Ovary (tissue), 9 donors: ENCODE data around the gene CD8B2. TPM values are rescaled to one million over a fixed set of nuclear protein-coding genes. Genes with fewer than 3 reads are reported as not detected.

Source experiments
- DNase-seq, 5 donors: peaks; one replicate each; pipeline ENCODE4 v3.0.0-alpha.2; 2019 to 2020
- H3K27ac ChIP-seq, 2 donors: fragments of 200-600 bp; one replicate each; pipeline versions ENCODE4 v1.5.1 to v1.8.0; 2019 to 2022
- H3K27me3 ChIP-seq: fragments of 200-600 bp; one replicate; pipeline ENCODE4 v1.8.0; 2022
- H3K36me3 ChIP-seq: fragments of 200-600 bp; sonication (generic); one replicate; pipeline ENCODE4 v1.5.1; 2019
- H3K4me1 ChIP-seq: one replicate; pipeline ENCODE4 v1.8.1; 2013; ENCODE audit warnings: mild to moderate bottlenecking, moderate library complexity; ENCODE audit not compliant: insufficient read depth
- H3K4me3 ChIP-seq: fragments of 200-600 bp; sonication (generic); one replicate; pipeline ENCODE4 v1.5.1; 2017
- H3K9me3 ChIP-seq, 2 donors: fragments of 200-600 bp in 1 of 2; sonication (generic) in 1 of 2; one replicate each; pipeline versions ENCODE4 v1.5.1 to v1.8.1; 2013 to 2019; ENCODE audit warnings: mild to moderate bottlenecking in 1 of 2, moderate library complexity in 1 of 2
- CTCF ChIP-seq, 3 donors: fragments of 450-650 bp in 2 of 3; fragments of 200-600 bp in 1 of 3; IDR thresholded peaks; one replicate each; pipeline versions ENCODE4 v1.5.1 to v1.8.0; 2016 to 2022; ENCODE audit warnings: antibody characterized with exemption in 3 of 3, mild to moderate bottlenecking in 1 of 3
- EP300 ChIP-seq: sonication (generic); formaldehyde crosslinking; IDR thresholded peaks from one replicate; pipeline ENCODE4 v1.6.1; 2017; ENCODE audit warnings: antibody characterized with exemption
- POLR2A ChIP-seq: fragments of 450-650 bp; IDR thresholded peaks from one replicate; pipeline ENCODE4 v1.6.1; 2017; ENCODE audit warnings: antibody characterized with exemption, mild to moderate bottlenecking, moderate library complexity
- WGBS, 3 donors: extraction: QIAGEN DNeasy Blood & Tissue Kit in 1 of 3; methylation state at CpG; one replicate each; pipeline versions ENCODE4 v1.1.5 to v1.1.7; 2013 to 2017; 5-methylcytosine and 5-hydroxymethylcytosine counted together
- intact Hi-C, 4 donors: fragments of 100-400 bp; cut with DNase I; formaldehyde crosslinking; loops; one replicate each; pipeline versions ENCODE4 v1.11.0 to v1.15.1; 2022 to 2023
- polyA plus RNA-seq, 2 donors: library from polyadenylated mRNA; stranded (reverse); fragments of 200-250 nt in 1 of 2; fragments of 350-450 nt in 1 of 2; fragmentation: Illumina TruSeq in 1 of 2; extraction: RNeasy Lipid Tissue Mini Kit (QIAGEN cat#74804) in 1 of 2; gene quantifications; one replicate each; pipeline ENCODE4 v1.2.3, GENCODE V29; 2013 to 2014
- total RNA-seq, 7 donors: library from RNA; depleted of rRNA in 2 of 7; stranded (reverse); fragments of >200 nt in 2 of 7; fragmentation: NEBNext Ultra II Directional in 3 of 7; extraction: Animal tissue kit (Norgen Biotek cat#: 25700) in 3 of 7; gene quantifications; one replicate each; pipeline versions ENCODE4 v1.1.0 to v1.2.4, GENCODE V29; 2016 to 2023
- donor health status: DM: no; HTN: no; CAD: no; lungs with moderate emphysema.
- donor health status: DM: no; HTN: no; CAD: no.
- donor health status: Bipolar disorder and iron deficiency.
- donor health status: DM: yes; HTN: yes; CAD: no.
- donor health status: DM: no; HTN: no; CAD: no.
- donor health status: DM: yes; HTN: yes; CAD: no.

The CD8B2 gene
- total and polyA plus RNA-seq, 9 donors = 0.07 TPM; not detected in 8

GRCh38 chr2:106570316-106570715 lies 83.2 kb downstream of the CD8B2 start:
- no peak overlapping the region for H3K27ac ChIP-seq
- no peak for DNase-seq
- TF ChIP-seq CTCF (IDR thresholded peaks at IDR 0.05) (no peak), POLR2A (no peak), EP300 (no peak)
- H3K4me1 ChIP-seq = no peaks in the 10 kb centered on the region
- intact Hi-C loops = no loop called here
- 69 to 82% (median 80%) methylated on average over 3 of the region's 3 CpGs for WGBS, 3 donors
- H3K36me3 ChIP-seq = no peaks in the 10 kb centered on the region
- no peaks in the 10 kb centered on the region for H3K27me3 ChIP-seq
- no peak overlapping the region for H3K4me3 ChIP-seq
- no peaks in the 10 kb centered on the region for H3K9me3 ChIP-seq

Other genes starting within 250 kb of the CD8B2 start
- gene RGPD3, start 19.0 kb upstream of the CD8B2 start, total RNA-seq = under 1 TPM; 0.08 to 0.80 (median 0.18) TPM
- gene RGPD3, start 19.0 kb upstream of the CD8B2 start, polyA plus RNA-seq = under 1 TPM; 0.12 to 0.15 TPM